ENCODE results near the gene TSKS.

GRCh38 chr19:49766930-49767299, 3.8 kb upstream of the TSKS start, which contains the start of gene AP2A1:
- TF ChIP-seq CTCF (IDR thresholded peaks at IDR 0.05) (no peak), POLR2A (IDR thresholded peaks at IDR 0.05) (peak; percentile 13 to 36), EP300 (IDR thresholded peaks at IDR 0.05) (peak in 1 of 2 donors; percentile 59)
